Ascending aorta (tissue), 2 donors: Measurements from ENCODE around the gene CCDC186. TPM values are rescaled to one million over a fixed set of nuclear protein-coding genes. Genes with fewer than 3 reads are reported as not detected.

Experiments
- DNase-seq, 2 donors: peaks; one replicate each; pipeline ENCODE4 v3.0.0-alpha.2; 2019; ENCODE audit warnings: low spot score in 2 of 2
- H3K27ac ChIP-seq, 2 donors: fragments of 200-600 bp; sonication (generic); one replicate each; pipeline ENCODE4 v1.5.1; 2016 to 2017; ENCODE audit warnings: mild to moderate bottlenecking in 1 of 2
- H3K27me3 ChIP-seq: fragments of 200-600 bp; sonication (generic); one replicate; pipeline ENCODE4 v1.5.1; 2017
- H3K36me3 ChIP-seq, 2 donors: fragments of 200-600 bp; sonication (generic); one replicate each; pipeline ENCODE4 v1.5.1; 2016
- H3K4me1 ChIP-seq, 2 donors: fragments of 200-600 bp; sonication (generic); one replicate each; pipeline ENCODE4 v1.5.1; 2016 to 2017; ENCODE audit warnings: mild to moderate bottlenecking in 1 of 2
- H3K4me3 ChIP-seq, 2 donors: fragments of 200-600 bp; sonication (generic); one replicate each; pipeline ENCODE4 v1.5.1; 2016 to 2017; ENCODE audit warnings: mild to moderate bottlenecking in 1 of 2
- H3K9me3 ChIP-seq, 2 donors: fragments of 200-600 bp; sonication (generic); one replicate each; pipeline ENCODE4 v1.5.1; 2016
- CTCF ChIP-seq, 3 experiments: fragments of 200-600 bp in 2 of 3; fragments of 450-650 bp in 1 of 3; sonication (generic) in 2 of 3; IDR thresholded peaks; one replicate each; pipeline ENCODE4 v1.5.1; 2016 to 2019; ENCODE audit warnings: antibody characterized with exemption in 3 of 3, mild to moderate bottlenecking in 1 of 3, moderate library complexity in 1 of 3
- intact Hi-C: fragments of 100-400 bp; cut with DNase I; formaldehyde crosslinking; loops from one replicate; pipeline ENCODE4 v1.15.1; 2023
- total RNA-seq: library from RNA; depleted of rRNA; stranded (reverse); fragments of >200 nt; gene quantifications from one replicate; pipeline ENCODE4 v1.1.0, GENCODE V29; 2016

CCDC186 gene
- total RNA-seq = 4.4 TPM

- Histone ChIP-seq H3K9me3 (no peaks in the 10 kb centered on the region), H3K4me3 (peak within 1 kb of the TSS; percentile 87 to 96), H3K36me3 (no peaks in the 10 kb centered on the region), H3K27ac (peak within 1 kb of the TSS; percentile 93 to 94), H3K27me3 (no peaks in the 10 kb centered on the region), H3K4me1 (peaks cover 0 to 5% of the 10 kb centered on the region in 2 donors)
- peak; percentile 85 to 97 for DNase-seq
- TF ChIP-seq CTCF (IDR thresholded peaks at IDR 0.05) = no peak
- intact Hi-C loops = loop anchor here (1.0 kb wide), 1 partner anchor 97 kb away; no protein-coding TSS in a partner anchor
Measured at GRCh38 chr10:114173921-114174694, at the start of gene CCDC186. Gene CCDC186 (minus strand): TSS chr10:114174203. CDS start chr10:114163268, 10,935 bp downstream.

GRCh38 chr10:114223066-114223465 is 49.1 kb upstream of the CCDC186 start:
- Histone ChIP-seq H3K27me3 (no peaks in the 10 kb centered on the region), H3K36me3 (no peaks in the 10 kb centered on the region), H3K27ac (no peak overlapping the region), H3K4me3 (no peak overlapping the region), H3K4me1 (no peaks in the 10 kb centered on the region), H3K9me3 (no peaks in the 10 kb centered on the region)
- no peak for TF ChIP-seq CTCF (IDR thresholded peaks at IDR 0.05)
- no peak for DNase-seq
- intact Hi-C loops = no loop called here

GRCh38 chr10:114221235-114221634 is 47.2 kb upstream of the CCDC186 start:
- Histone ChIP-seq H3K4me3 (no peak overlapping the region), H3K27me3 (no peaks in the 10 kb centered on the region), H3K4me1 (no peaks in the 10 kb centered on the region), H3K27ac (no peak overlapping the region), H3K36me3 (no peaks in the 10 kb centered on the region), H3K9me3 (no peaks in the 10 kb centered on the region)
- intact Hi-C loops = no loop called here
- no peak for DNase-seq
- TF ChIP-seq CTCF (IDR thresholded peaks at IDR 0.05) = no peak

GRCh38 chr10:114220281-114220680 is 46.3 kb upstream of the CCDC186 start:
- Histone ChIP-seq H3K4me3 (no peak overlapping the region), H3K27ac (no peak overlapping the region), H3K36me3 (no peaks in the 10 kb centered on the region), H3K27me3 (no peaks in the 10 kb centered on the region), H3K4me1 (no peaks in the 10 kb centered on the region), H3K9me3 (no peaks in the 10 kb centered on the region)
- TF ChIP-seq CTCF (IDR thresholded peaks at IDR 0.05) = no peak
- intact Hi-C loops = no loop called here
- DNase-seq = no peak

GRCh38 chr10:114215033-114215432 is 41.0 kb upstream of the CCDC186 start:
- intact Hi-C loops = no loop called here
- Histone ChIP-seq H3K27ac (no peak overlapping the region), H3K27me3 (no peaks in the 10 kb centered on the region), H3K9me3 (no peaks in the 10 kb centered on the region), H3K4me1 (no peaks in the 10 kb centered on the region), H3K4me3 (no peak overlapping the region), H3K36me3 (no peaks in the 10 kb centered on the region)
- no peak for TF ChIP-seq CTCF (IDR thresholded peaks at IDR 0.05)
- no peak for DNase-seq
